Chondrocyte (in vitro differentiated cells): ENCODE measurements around the gene TRIM9. TPM values are rescaled to one million over a fixed set of nuclear protein-coding genes. Genes with fewer than 3 reads are reported as not detected.

Experiments used
- DNase-seq: peaks from one replicate; pipeline ENCODE4 v3.0.0; 2021; ENCODE audit warnings: mixed read lengths, low spot score
- H3K27ac Mint-ChIP-seq: one replicate; pipeline ENCODE4 v1.8.0; 2021; ENCODE audit warnings: mild to moderate bottlenecking, moderate library complexity, mixed read lengths; ENCODE audit not compliant: unreplicated experiment
- H3K27me3 Mint-ChIP-seq: 2 replicates; pipeline ENCODE4 v1.8.0; 2021; ENCODE audit warnings: low read depth, mixed read lengths
- H3K36me3 Mint-ChIP-seq: 2 replicates; pipeline ENCODE4 v1.8.0; 2021; ENCODE audit warnings: low read depth, mixed read lengths
- H3K4me1 Mint-ChIP-seq: 2 replicates; pipeline ENCODE4 v1.8.0; 2021; ENCODE audit warnings: low read depth, mild to moderate bottlenecking, mixed read lengths
- H3K4me3 Mint-ChIP-seq: one replicate; pipeline ENCODE4 v1.8.0; 2021; ENCODE audit warnings: mild to moderate bottlenecking, moderate library complexity, mixed read lengths; ENCODE audit not compliant: unreplicated experiment
- H3K9me3 Mint-ChIP-seq: 2 replicates; pipeline ENCODE4 v1.8.0; 2021; ENCODE audit warnings: low read depth, mixed read lengths
- total RNA-seq: library from RNA; stranded (reverse); gene quantifications from 3 replicates; pipeline ENCODE4 v1.2.1, GENCODE V29; 2021
- TF ChIP-seq, protein P1 (sequence below): fragments of 200-600 bp; sonication (generic); IDR thresholded peaks from 2 replicates; pipeline ENCODE4 v1.5.0; 2021; ENCODE audit warnings: antibody characterized with exemption, mild to moderate bottlenecking, moderate library complexity

The TRIM9 gene
- total RNA-seq, 1 donor from 2014 or later, result 15.5 TPM

GRCh38 chr14:51004801-51005526 lies 89.9 kb downstream of the TRIM9 start:
- Mint-ChIP-seq H3K27me3 (no peaks in the 10 kb centered on the region), H3K4me3 (no peak overlapping the region), H3K4me1 (peaks cover 63% of the 10 kb centered on the region), H3K36me3 (peaks cover 3% of the 10 kb centered on the region), H3K27ac (peak overlapping the region; percentile 97), H3K9me3 (no peaks in the 10 kb centered on the region)
- TF ChIP-seq, protein P1, sequence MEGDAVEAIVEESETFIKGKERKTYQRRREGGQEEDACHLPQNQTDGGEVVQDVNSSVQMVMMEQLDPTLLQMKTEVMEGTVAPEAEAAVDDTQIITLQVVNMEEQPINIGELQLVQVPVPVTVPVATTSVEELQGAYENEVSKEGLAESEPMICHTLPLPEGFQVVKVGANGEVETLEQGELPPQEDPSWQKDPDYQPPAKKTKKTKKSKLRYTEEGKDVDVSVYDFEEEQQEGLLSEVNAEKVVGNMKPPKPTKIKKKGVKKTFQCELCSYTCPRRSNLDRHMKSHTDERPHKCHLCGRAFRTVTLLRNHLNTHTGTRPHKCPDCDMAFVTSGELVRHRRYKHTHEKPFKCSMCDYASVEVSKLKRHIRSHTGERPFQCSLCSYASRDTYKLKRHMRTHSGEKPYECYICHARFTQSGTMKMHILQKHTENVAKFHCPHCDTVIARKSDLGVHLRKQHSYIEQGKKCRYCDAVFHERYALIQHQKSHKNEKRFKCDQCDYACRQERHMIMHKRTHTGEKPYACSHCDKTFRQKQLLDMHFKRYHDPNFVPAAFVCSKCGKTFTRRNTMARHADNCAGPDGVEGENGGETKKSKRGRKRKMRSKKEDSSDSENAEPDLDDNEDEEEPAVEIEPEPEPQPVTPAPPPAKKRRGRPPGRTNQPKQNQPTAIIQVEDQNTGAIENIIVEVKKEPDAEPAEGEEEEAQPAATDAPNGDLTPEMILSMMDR, result no peak
- no peak for DNase-seq

DNA sequence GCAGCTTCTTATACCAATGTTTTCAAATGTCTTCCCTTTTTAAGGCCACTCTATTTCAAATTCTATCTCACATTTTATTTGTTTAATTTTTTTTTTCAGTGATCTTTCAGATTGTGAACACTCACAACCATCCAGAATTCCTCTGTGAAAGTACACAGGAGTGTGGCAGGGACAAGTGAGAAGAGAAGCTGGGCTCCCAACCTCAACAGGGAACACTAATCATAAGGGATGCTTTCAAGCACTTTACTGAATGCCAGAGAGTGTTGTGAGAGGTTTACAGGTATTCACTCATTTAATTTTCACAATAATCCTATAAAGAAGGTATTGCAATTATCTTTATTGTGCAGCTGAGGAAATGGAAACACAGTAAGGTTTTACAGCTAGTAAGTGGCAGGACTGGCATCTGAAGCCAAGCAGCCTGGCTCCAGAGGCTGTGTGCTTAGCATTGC lies 90.5 kb downstream of the TRIM9 start:
- Mint-ChIP-seq H3K4me3 (no peak overlapping the region), H3K27me3 (no peaks in the 10 kb centered on the region), H3K36me3 (peaks cover 7% of the 10 kb centered on the region), H3K4me1 (peaks cover 63% of the 10 kb centered on the region), H3K27ac (peak overlapping the region; percentile 97), H3K9me3 (no peaks in the 10 kb centered on the region)
- TF ChIP-seq, protein P1, result no peak
- no peak for DNase-seq

- Mint-ChIP-seq H3K4me3 (no peak overlapping the region), H3K27me3 (no peaks in the 10 kb centered on the region), H3K4me1 (peaks cover 50% of the 10 kb centered on the region), H3K9me3 (no peaks in the 10 kb centered on the region), H3K27ac (no peak overlapping the region), H3K36me3 (peaks cover 9% of the 10 kb centered on the region)
- no peak for DNase-seq
- TF ChIP-seq, protein P1, result no peak
Measured at GRCh38 chr14:51002406-51002999, 92.4 kb downstream of the TRIM9 start.

GRCh38 chr14:51000566-51000965 lies 94.3 kb downstream of the TRIM9 start:
- no peak for DNase-seq
- Mint-ChIP-seq H3K4me3 (no peak overlapping the region), H3K4me1 (peaks cover 30% of the 10 kb centered on the region), H3K27me3 (no peaks in the 10 kb centered on the region), H3K9me3 (no peaks in the 10 kb centered on the region), H3K36me3 (peaks cover 12% of the 10 kb centered on the region), H3K27ac (no peak overlapping the region)
- TF ChIP-seq, protein P1, result no peak

DNA sequence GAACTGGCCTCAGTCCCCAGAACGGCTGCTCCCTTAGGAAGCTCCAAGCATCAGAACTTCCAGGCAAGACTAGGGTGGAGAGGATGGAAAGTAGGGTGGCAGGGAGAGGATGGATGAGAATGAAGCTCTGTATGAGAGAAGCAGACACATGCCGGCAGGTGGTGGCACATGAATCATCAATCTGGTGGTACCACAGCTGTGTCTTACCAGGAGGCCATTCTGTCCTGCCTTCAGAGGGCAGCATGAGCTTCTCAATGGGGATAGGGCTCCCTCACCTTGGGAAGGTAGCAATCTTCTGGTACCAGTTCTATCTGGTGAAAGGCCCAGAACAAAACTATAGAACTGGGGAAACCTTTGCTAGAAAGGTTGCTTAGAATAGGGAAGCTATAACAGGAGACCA lies 95.2 kb downstream of the TRIM9 start:
- H3K27ac Mint-ChIP-seq, result no peak overlapping the region
- no peak for DNase-seq
- H3K36me3 Mint-ChIP-seq, result peaks cover 14% of the 10 kb centered on the region
- H3K9me3 Mint-ChIP-seq, result no peaks in the 10 kb centered on the region
- no peak overlapping the region for H3K4me3 Mint-ChIP-seq
- H3K4me1 Mint-ChIP-seq, result peaks cover 22% of the 10 kb centered on the region
- H3K27me3 Mint-ChIP-seq, result no peaks in the 10 kb centered on the region
- TF ChIP-seq, protein P1, result no peak
